Measurements from ENCODE around the gene RALGPS1. TPM values are rescaled to one million over a fixed set of nuclear protein-coding genes. Genes with fewer than 3 reads are reported as not detected.

RALGPS1 gene
- total RNA-seq, 1 experiment from 2014 or later: 28.5 TPM

- Mint-ChIP-seq H3K4me3 (no peak overlapping the region), H3K4me1 (peaks cover 45% of the 10 kb centered on the region), H3K27me3 (ENCODE audit: low read depth) (peaks cover 3% of the 10 kb centered on the region; the same call in 1 of the 2 replicates), H3K9me3 (peaks cover 5% of the 10 kb centered on the region), H3K27ac (no peak overlapping the region), H3K36me3 (peaks cover 4% of the 10 kb centered on the region; the same call in 1 of the 2 replicates)
- ChIA-PET CTCF (interaction anchor here (0.6 kb wide), 1 partner anchor 333 kb away, joined by 3 read pairs; no protein-coding TSS in a partner anchor), POLR2A (no interaction called here)
- ATAC-seq (no peak), DNase-seq (ENCODE audit: low spot score) (no peak)
- TF ChIP-seq FOXP1 (CRISPR knock-in tag; IDR thresholded peaks at IDR 0.05; ENCODE audit: borderline replicate concordance): no peak
Observed at GRCh38 chr9:127078988-127079387, 164.4 kb downstream of the RALGPS1 start.

GRCh38 chr9:127079446-127080140 is 165.0 kb downstream of the RALGPS1 start:
- no peak for ATAC-seq

DNA sequence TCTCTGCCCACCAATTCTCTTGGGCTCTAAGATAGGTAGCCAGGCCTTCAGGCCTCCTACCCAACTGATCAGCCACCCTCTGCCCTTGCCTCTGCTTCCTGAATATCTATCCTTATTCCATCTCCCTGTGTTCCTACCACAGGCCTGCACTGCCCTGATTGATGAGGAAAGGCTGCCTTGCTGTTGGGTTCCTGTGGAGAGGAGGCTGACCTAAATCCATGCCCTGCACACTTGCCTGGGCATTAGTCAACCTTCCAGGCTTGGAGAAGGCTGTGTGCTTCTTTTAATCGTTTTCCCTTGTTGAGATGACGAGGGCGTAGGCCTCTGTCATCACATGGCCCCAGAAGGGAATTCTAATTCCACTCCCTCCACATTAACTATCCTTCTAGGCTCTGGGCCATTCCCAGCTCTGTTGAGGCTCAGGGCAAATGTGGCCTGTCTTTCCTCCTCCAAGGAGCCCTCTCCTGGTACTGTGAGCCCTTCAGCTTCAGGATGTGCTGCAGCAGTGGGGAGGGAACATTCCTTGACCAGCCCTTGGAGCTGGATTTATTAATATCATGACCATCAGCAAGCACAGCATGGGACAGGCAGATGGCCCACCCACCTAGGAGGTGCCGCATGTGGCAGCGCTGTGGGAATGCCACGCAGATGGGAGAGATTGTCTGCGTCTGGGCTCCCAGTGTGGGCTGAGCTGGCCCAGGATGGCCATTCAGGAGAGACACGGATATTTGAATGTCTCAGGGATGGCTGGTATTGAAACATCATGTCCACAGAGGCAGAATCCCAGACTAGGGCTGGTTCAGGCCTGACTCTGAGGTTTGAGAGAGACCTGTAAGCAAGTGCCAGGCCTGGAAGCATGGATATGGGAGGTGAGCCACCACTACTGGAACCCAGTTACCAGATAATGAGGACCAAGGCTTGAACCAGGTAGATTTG is 166.9 kb downstream of the RALGPS1 start:
- H3K9me3 Mint-ChIP-seq: peaks cover 5% of the 10 kb centered on the region
- TF ChIP-seq, protein P1, sequence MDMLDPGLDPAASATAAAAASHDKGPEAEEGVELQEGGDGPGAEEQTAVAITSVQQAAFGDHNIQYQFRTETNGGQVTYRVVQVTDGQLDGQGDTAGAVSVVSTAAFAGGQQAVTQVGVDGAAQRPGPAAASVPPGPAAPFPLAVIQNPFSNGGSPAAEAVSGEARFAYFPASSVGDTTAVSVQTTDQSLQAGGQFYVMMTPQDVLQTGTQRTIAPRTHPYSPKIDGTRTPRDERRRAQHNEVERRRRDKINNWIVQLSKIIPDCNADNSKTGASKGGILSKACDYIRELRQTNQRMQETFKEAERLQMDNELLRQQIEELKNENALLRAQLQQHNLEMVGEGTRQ (CRISPR knock-in tag; IDR thresholded peaks at IDR 0.05): no peak
- TF ChIP-seq ZNF138 (CRISPR knock-in tag; conservative IDR thresholded peaks at IDR 0.05) (no peak), TCF7 (CRISPR knock-in tag; IDR thresholded peaks at IDR 0.05; ENCODE audit: low read depth) (no peak), CREB1 (CRISPR knock-in tag; IDR thresholded peaks at IDR 0.05) (no peak)
- ChIA-PET CTCF (no interaction called here), POLR2A (no interaction called here)
- H3K4me1 Mint-ChIP-seq: peaks cover 20% of the 10 kb centered on the region
- H3K27ac Mint-ChIP-seq: no peak overlapping the region; the same call in 1 of the 2 replicates
- H3K36me3 Mint-ChIP-seq: peaks cover 4% of the 10 kb centered on the region; the same call in 1 of the 2 replicates
- DNase-seq (ENCODE audit: low spot score) (no peak), ATAC-seq (no peak)
- H3K27me3 Mint-ChIP-seq (ENCODE audit: low read depth): peaks cover 3% of the 10 kb centered on the region; the same call in 1 of the 2 replicates
- H3K4me3 Mint-ChIP-seq: no peak overlapping the region

More at GRCh38 chr9:127079446-127080140, 165.0 kb downstream of the RALGPS1 start:
- peaks cover 39% of the 10 kb centered on the region for H3K4me1 Mint-ChIP-seq
- POLR2A ChIA-PET: no interaction called here
- H3K9me3 Mint-ChIP-seq: peaks cover 5% of the 10 kb centered on the region
- peaks cover 4% of the 10 kb centered on the region; the same call in 1 of the 2 replicates for H3K36me3 Mint-ChIP-seq
- H3K27me3 Mint-ChIP-seq (ENCODE audit: low read depth): peaks cover 3% of the 10 kb centered on the region; the same call in 1 of the 2 replicates
- CTCF ChIA-PET: interaction anchor here (0.6 kb wide), 1 partner anchor 332 kb away, joined by 3 read pairs; no protein-coding TSS in a partner anchor
- TF ChIP-seq, protein P2, sequence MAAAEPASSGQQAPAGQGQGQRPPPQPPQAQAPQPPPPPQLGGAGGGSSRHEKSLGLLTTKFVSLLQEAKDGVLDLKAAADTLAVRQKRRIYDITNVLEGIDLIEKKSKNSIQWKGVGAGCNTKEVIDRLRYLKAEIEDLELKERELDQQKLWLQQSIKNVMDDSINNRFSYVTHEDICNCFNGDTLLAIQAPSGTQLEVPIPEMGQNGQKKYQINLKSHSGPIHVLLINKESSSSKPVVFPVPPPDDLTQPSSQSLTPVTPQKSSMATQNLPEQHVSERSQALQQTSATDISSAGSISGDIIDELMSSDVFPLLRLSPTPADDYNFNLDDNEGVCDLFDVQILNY (CRISPR knock-in tag; IDR thresholded peaks at IDR 0.05): no peak
- TF ChIP-seq ATF2 (CRISPR knock-in tag; IDR thresholded peaks at IDR 0.05; ENCODE audit: borderline replicate concordance, low read depth) (no peak), ZSCAN18 (CRISPR knock-in tag; IDR thresholded peaks at IDR 0.05) (no peak), IRF2 (CRISPR knock-in tag; IDR thresholded peaks at IDR 0.05; ENCODE audit: borderline replicate concordance, low read depth) (no peak)
- DNase-seq (ENCODE audit: low spot score): no peak
- H3K27ac Mint-ChIP-seq: no peak overlapping the region
- no peak overlapping the region for H3K4me3 Mint-ChIP-seq
